Smooth muscle cell of the pulmonary artery (primary cell): ENCODE data around the gene KRT6A. TPM values are rescaled to one million over a fixed set of nuclear protein-coding genes. Genes with fewer than 3 reads are reported as not detected.

Source experiments
- total RNA-seq: library from RNA; depleted of rRNA; stranded (reverse); fragments of >200 nt; gene quantifications from 2 replicates; pipeline ENCODE4 v1.2.3, GENCODE V29; 2014

The KRT6A gene
- total RNA-seq, result 2.7 and 11.9 TPM in 2 replicates

GRCh38 chr12:52493172-52493571, at the start of gene KRT6A:
Gene KRT6A (minus strand): TSS chr12:52493257. CDS start chr12:52493188, 69 bp downstream.

GRCh38 chr12:52519826-52520662, 27.0 kb upstream of the KRT6A start, which contains the start of gene KRT5:
Gene KRT5 (minus strand): TSS chr12:52520394. CDS start chr12:52520296, 98 bp downstream.

GRCh38 chr12:52473768-52474167, 19.3 kb downstream of the KRT6A start, which contains the start of gene KRT6C:
Gene KRT6C (minus strand): TSS chr12:52473805. CDS start chr12:52473737, 68 bp downstream.

GRCh38 chr12:52452101-52452500, 41.0 kb downstream of the KRT6A start, which contains the start of gene KRT6B:
Gene KRT6B (minus strand): TSS chr12:52452146. CDS start chr12:52452078, 68 bp downstream.

Other genes with a start within 250 kb of the KRT6A start
- gene KRT86, start 218.6 kb downstream of the KRT6A start, total RNA-seq, result 5.0 and 8.7 TPM in 2 replicates
- gene KRT81, start 201.7 kb downstream of the KRT6A start, total RNA-seq, result 0.13 and 0.20 TPM in 2 replicates
- gene KRT83, start 171.9 kb downstream of the KRT6A start, total RNA-seq, result not detected in 2 replicates
- not detected in 2 replicates for gene KRT85, start 125.8 kb downstream of the KRT6A start, total RNA-seq
- not detected in 2 replicates for gene KRT84, start 107.6 kb downstream of the KRT6A start, total RNA-seq
- not detected in 2 replicates for gene KRT82, start 86.9 kb downstream of the KRT6A start, total RNA-seq
- gene KRT75, start 58.9 kb downstream of the KRT6A start, total RNA-seq, result not detected in 2 replicates
- gene KRT6B, start 41.1 kb downstream of the KRT6A start, total RNA-seq, result 0.20 and 0.33 TPM in 2 replicates
- 0.07 TPM in 1 of 2 replicates, not detected in the other for gene KRT6C, start 19.5 kb downstream of the KRT6A start, total RNA-seq
- 0.52 and 1.8 TPM in 2 replicates for gene KRT5, start 27.1 kb upstream of the KRT6A start, total RNA-seq
- not detected in 2 replicates for gene KRT71, start 59.9 kb upstream of the KRT6A start, total RNA-seq
- not detected in 2 replicates for gene KRT74, start 80.6 kb upstream of the KRT6A start, total RNA-seq
- gene KRT72, start 108.2 kb upstream of the KRT6A start, total RNA-seq, result not detected in 2 replicates
- not detected in 2 replicates for gene KRT73, start 125.3 kb upstream of the KRT6A start, total RNA-seq
- gene KRT2, start 159.0 kb upstream of the KRT6A start, total RNA-seq, result not detected in 2 replicates
- not detected in 2 replicates for gene KRT1, start 187.2 kb upstream of the KRT6A start, total RNA-seq
- not detected in 2 replicates for gene KRT77, start 210.3 kb upstream of the KRT6A start, total RNA-seq